Activated naive CD8-positive, alpha-beta T cell treated with anti-CD3 and anti-CD28 coated beads, Interleukin-2, amount 50 U/mL, for 24 hours (primary cell): ENCODE data around the gene ACKR1.

Experiments
- ATAC-seq: fragments of 150-1000 bp; cut with Tn5 transposase; one replicate; pipeline ENCODE4 v1.10.0; 2021
- DNase-seq: peaks from one replicate; pipeline ENCODE4 v3.0.0; 2021
- H3K27ac Mint-ChIP-seq: one replicate; pipeline ENCODE4 v1.8.0; 2021; ENCODE audit warnings: mild to moderate bottlenecking, mixed read lengths
- H3K27me3 Mint-ChIP-seq: one replicate; pipeline ENCODE4 v1.8.0; 2021; ENCODE audit warnings: mixed read lengths
- H3K36me3 Mint-ChIP-seq: one replicate; pipeline ENCODE4 v1.8.0; 2021; ENCODE audit warnings: low read depth, mixed read lengths
- H3K4me1 Mint-ChIP-seq: one replicate; pipeline ENCODE4 v1.8.0; 2021; ENCODE audit warnings: mixed read lengths
- H3K4me3 Mint-ChIP-seq: one replicate; pipeline ENCODE4 v1.8.0; 2021; ENCODE audit warnings: mild to moderate bottlenecking, moderate library complexity, mixed read lengths
- H3K9me3 Mint-ChIP-seq: one replicate; pipeline ENCODE4 v1.8.0; 2021; ENCODE audit warnings: mixed read lengths

The ACKR1 gene, protein sequence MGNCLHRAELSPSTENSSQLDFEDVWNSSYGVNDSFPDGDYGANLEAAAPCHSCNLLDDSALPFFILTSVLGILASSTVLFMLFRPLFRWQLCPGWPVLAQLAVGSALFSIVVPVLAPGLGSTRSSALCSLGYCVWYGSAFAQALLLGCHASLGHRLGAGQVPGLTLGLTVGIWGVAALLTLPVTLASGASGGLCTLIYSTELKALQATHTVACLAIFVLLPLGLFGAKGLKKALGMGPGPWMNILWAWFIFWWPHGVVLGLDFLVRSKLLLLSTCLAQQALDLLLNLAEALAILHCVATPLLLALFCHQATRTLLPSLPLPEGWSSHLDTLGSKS

DNA sequence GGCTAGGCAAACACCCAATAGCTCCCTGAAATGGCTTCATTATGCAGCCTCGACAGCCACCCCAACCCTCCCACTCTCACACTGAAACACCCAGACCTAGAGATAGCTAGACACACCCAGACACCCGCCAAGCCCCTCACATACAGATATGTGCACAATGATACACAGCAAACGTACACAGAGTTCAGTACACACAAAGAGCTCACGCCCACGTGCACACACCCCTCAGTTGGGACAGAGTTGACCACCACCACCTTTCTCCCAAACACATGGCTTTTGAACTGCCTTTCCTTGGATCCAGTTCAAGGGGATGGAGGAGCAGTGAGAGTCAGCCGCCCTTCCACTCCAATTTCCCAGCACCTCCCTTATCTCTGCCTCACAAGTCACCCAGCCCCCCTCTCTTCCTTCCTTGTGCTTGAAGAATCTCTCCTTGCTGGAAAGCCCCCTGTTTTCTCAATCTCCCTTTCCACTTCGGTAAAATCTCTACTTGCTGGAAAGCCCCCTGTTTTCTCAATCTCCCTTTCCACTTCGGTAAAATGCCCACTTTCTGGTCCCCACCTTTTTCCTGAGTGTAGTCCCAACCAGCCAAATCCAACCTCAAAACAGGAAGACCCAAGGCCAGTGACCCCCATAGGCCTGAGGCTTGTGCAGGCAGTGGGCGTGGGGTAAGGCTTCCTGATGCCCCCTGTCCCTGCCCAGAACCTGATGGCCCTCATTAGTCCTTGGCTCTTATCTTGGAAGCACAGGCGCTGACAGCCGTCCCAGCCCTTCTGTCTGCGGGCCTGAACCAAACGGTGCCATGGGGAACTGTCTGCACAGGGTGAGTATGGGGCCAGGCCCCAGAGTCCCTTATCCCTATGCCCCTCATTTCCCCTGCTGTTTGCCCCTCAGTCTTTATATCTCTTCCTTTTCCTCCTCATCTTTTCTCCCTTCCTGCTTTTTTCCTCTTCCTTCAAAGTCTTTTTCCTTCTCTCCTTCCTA, at the start of gene ACKR1:
ACKR1 (plus strand) TSS at position 715 of the 981 bp plus-strand sequence; CDS start at position 800, 85 bp downstream.
- H3K4me1 Mint-ChIP-seq, result peaks cover 41% of the 10 kb centered on the region
- H3K27me3 Mint-ChIP-seq, result peaks cover 54% of the 10 kb centered on the region
- DNase-seq (no peak), ATAC-seq (no peak)
- H3K36me3 Mint-ChIP-seq, result no peaks in the 10 kb centered on the region
- no peak within 1 kb of the TSS for H3K27ac Mint-ChIP-seq
- H3K9me3 Mint-ChIP-seq, result no peaks in the 10 kb centered on the region
- H3K4me3 Mint-ChIP-seq, result no peak within 1 kb of the TSS

DNA sequence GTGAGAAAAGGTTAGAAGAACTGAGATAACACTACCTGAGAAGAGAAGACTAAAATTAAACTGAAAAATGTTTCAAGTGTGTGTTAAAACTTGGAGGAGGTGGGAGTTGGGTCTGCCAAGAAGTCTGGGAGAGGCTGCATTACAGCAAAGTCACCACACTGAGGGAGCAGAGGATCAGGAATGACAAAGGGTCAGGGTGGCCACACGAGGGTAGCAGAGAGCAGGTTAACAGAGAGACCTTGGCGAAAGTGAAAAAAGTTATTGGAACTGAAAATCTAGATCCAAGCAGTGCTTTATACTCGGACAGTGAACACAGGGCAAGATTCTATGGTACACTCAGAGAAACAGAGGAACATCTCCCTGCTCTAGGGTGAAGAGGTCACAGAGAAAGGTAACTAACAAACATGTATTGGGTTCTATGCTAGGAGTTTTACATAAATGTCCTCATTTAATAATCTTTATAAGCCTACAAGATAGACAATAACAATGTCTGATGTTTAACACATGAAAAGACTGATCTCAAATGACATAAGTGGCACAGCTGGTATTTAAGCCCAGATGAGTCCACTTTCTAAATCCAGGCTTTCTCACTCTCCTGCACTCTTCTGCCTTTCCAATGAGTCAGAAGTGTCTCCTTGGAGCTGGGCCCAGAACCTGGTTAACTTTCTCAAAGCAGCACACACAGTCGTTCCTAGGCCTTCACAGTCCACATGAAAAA, 43.5 kb upstream of the ACKR1 start:
- Mint-ChIP-seq H3K27me3 (peaks cover 41% of the 10 kb centered on the region), H3K4me1 (no peaks in the 10 kb centered on the region), H3K4me3 (no peak overlapping the region), H3K27ac (no peak overlapping the region), H3K36me3 (no peaks in the 10 kb centered on the region), H3K9me3 (no peaks in the 10 kb centered on the region)
- ATAC-seq (peak; percentile 75), DNase-seq (peak; percentile 73)

DNA sequence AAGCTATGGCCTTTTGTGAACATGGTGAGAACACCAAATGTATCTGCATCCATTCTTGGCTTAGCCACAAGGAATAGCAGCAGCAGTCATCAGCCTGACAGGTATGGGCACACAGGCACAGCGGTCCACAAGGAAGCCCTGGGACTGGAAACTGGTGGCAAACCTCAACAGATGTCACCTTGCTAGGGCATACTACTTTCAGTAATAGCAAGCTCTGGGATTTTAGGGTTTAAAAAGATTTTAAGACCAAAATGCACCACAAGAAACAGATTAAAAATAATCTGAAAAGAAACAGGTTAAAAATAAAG, 43.0 kb upstream of the ACKR1 start:
- H3K9me3 Mint-ChIP-seq, result no peaks in the 10 kb centered on the region
- H3K27me3 Mint-ChIP-seq, result peaks cover 39% of the 10 kb centered on the region
- H3K4me1 Mint-ChIP-seq, result no peaks in the 10 kb centered on the region
- no peak overlapping the region for H3K4me3 Mint-ChIP-seq
- H3K36me3 Mint-ChIP-seq, result no peaks in the 10 kb centered on the region
- DNase-seq, result no peak
- H3K27ac Mint-ChIP-seq, result no peak overlapping the region
- no peak for ATAC-seq

DNA sequence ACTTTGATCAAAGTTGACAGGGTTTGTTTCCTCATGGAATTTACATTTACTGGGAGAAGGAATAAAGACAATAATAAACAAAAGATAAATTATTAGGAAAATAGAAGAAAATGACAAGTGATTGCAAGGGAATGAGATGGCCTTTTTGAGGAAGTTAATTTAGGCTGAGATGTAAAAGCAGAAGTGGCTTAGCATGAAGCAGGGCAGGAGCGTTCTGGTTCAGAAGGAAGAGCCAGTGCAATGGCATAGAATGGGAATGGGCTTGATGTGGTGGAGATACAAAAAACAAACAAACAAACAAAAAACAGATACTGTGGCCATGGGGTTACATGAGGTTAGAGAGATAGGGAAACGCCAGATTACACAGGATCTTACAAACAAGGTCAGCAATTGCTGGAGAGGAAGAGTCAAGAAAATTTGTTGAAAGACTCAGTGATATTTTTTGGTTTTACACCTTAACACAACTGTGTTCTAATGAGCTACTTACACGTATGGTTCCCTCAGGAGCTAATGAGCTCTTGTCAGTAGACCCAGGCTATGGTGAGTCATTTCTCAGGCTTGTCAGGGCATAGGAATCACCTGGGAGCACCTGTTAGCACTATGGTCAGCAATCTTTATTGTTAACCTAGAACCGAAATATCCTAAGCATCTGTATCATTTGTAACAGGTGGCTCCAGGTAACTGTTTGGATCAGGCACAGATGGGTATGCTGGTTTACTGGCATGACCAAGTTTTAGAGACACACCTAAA, 42.0 kb upstream of the ACKR1 start:
- Mint-ChIP-seq H3K4me1 (no peaks in the 10 kb centered on the region), H3K36me3 (no peaks in the 10 kb centered on the region), H3K4me3 (no peak overlapping the region), H3K27me3 (peaks cover 32% of the 10 kb centered on the region), H3K27ac (no peak overlapping the region), H3K9me3 (no peaks in the 10 kb centered on the region)
- DNase-seq, result no peak
- no peak for ATAC-seq

DNA sequence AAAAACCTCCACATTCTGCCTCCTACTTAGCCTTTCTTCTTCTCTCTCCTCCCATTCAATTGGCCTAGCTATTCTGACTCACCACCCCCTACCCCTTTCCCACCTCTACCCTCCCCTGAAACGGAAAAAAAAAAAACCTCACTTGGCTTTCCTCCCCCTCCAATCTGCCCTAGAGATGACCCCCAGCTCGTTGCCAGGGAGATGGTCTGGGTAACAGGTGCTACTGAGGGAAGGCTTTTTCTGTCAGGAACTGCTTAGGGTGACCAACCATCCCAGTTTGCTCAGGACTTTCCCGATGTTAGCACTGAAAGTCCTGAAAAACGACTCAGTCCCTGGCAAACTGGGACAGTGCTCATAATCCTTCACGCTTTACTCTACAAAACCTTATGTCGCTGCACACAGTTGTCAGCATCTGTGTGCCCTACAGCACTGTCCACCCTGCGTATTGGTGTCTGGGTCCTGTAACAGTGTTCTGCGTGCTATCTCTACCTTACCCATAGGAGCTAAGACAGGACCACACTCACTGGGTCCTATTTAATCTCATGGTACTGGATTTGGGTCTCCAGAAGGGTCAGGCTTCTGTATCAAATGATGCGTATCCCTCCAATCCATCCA, 41.0 kb upstream of the ACKR1 start:
- Mint-ChIP-seq H3K4me3 (no peak overlapping the region), H3K4me1 (no peaks in the 10 kb centered on the region), H3K9me3 (no peaks in the 10 kb centered on the region), H3K27me3 (peaks cover 38% of the 10 kb centered on the region), H3K27ac (no peak overlapping the region), H3K36me3 (no peaks in the 10 kb centered on the region)
- ATAC-seq, result no peak
- no peak for DNase-seq

DNA sequence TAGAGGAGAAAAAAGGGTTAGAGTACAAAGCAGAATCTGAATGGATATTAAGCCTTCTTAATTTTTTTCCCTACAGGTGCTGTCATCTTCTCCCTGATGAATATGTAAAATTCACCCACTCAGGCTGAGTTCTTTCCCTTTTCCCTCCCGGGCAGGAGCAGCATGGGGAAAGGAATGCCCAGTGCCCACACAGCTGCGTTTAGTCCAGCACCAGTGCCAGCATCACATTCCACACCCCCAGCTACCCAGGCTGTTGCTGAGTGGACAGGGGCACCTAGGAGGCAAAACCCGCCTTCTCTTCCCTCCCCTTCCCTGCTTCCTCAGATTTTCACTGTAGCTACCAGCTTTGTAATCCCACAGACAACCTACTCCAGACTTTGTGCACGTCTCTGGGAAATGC, 36.6 kb upstream of the ACKR1 start:
- no peaks in the 10 kb centered on the region for H3K9me3 Mint-ChIP-seq
- DNase-seq (no peak), ATAC-seq (no peak)
- H3K4me3 Mint-ChIP-seq, result no peak overlapping the region
- no peak overlapping the region for H3K27ac Mint-ChIP-seq
- H3K27me3 Mint-ChIP-seq, result peaks cover 48% of the 10 kb centered on the region
- no peaks in the 10 kb centered on the region for H3K36me3 Mint-ChIP-seq
- H3K4me1 Mint-ChIP-seq, result peaks cover 3% of the 10 kb centered on the region

DNA sequence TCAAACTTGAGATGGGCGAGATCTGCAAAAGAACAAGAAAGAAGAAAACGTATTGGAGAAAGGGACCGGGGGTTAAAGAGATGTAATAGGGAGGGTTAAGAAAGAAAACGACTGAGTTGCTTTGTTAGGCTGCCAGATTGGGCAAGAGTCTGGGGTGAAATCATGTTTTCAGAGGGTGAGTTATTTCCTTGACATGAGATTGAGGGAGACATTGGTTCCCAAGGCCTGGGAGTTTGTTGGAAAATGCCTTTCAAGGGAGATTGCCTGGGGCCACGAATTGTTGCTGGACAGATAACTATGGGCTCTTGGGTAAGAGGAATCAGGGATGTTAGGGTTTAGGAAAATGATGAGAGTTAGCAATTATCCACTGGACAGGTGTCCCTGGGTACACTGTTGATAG, 34.0 kb upstream of the ACKR1 start:
- no peak for DNase-seq
- ATAC-seq, result no peak
- Mint-ChIP-seq H3K36me3 (no peaks in the 10 kb centered on the region), H3K27ac (no peak overlapping the region), H3K27me3 (peaks cover 58% of the 10 kb centered on the region), H3K4me1 (peaks cover 3% of the 10 kb centered on the region), H3K9me3 (no peaks in the 10 kb centered on the region), H3K4me3 (no peak overlapping the region)

DNA sequence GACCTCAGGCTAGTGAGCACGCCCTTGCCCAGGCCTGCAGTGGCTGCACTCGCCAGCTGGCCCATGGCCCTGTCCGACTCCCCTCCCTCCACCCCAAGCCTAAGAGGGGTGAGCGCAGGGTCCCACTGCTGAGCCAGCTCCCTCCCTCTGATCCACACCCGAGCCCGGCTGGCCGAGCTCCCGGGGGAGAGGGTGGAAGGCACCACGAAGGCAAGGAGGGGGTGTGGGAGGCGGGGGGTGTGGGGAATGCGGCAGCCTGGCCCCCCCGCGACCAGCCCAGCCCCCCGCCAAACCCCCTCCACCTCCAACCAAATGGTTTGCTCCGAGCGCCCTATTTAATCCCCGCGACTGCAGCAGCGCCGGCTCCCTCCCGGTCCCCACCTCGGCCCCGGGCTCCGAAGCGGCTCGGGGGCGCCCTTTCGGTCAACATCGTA, 33.4 kb upstream of the ACKR1 start, which contains the start of gene CADM3:
CADM3 (plus strand) TSS at position 362 of the 434 bp plus-strand sequence. CDS start 151 bp downstream, outside the sequence.
- Mint-ChIP-seq H3K27ac (no peak within 1 kb of the TSS), H3K27me3 (peaks cover 57% of the 10 kb centered on the region), H3K4me1 (peaks cover 3% of the 10 kb centered on the region), H3K36me3 (no peaks in the 10 kb centered on the region), H3K4me3 (peak within 1 kb of the TSS; percentile 25), H3K9me3 (no peaks in the 10 kb centered on the region)
- DNase-seq (no peak), ATAC-seq (no peak)

DNA sequence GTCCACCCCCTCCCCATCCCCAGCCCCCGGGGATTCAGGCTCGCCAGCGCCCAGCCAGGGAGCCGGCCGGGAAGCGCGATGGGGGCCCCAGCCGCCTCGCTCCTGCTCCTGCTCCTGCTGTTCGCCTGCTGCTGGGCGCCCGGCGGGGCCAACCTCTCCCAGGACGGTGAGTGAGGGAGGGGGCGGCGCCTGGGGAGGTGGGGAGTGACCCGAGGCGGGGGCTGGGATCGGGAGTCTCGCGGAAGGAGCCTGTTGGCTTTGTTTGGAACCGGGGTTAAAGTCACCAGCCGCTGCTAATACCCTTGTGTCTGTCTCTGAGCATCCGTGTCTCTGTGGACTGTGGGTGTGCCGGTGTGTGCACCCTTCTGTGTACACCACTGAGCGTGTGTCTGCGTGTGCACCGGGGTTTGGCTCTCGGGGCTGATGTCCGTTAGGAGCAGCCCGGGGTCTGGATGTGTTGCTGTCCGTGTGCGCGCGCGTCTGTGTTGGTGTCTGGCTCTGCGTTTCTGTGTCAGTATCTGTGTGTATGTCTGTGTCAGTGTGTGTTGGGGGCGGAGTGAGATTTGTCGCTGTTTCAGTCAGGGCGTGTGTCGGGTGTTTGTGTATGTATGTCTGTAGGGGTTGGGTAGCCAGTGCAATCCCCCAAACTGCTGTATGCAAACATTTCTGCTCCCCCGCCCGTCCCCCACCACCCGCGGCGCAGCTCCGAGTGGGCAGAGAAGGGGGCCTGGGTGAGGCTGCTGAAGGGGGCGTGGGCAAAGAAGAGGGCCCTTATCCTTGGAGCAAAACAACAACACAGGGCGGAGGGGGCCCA, 32.8 kb upstream of the ACKR1 start:
- DNase-seq (no peak), ATAC-seq (no peak)
- Mint-ChIP-seq H3K4me3 (peak overlapping the region; percentile 25), H3K4me1 (peaks cover 3% of the 10 kb centered on the region), H3K9me3 (no peaks in the 10 kb centered on the region), H3K27ac (no peak overlapping the region), H3K27me3 (peaks cover 57% of the 10 kb centered on the region), H3K36me3 (no peaks in the 10 kb centered on the region)

DNA sequence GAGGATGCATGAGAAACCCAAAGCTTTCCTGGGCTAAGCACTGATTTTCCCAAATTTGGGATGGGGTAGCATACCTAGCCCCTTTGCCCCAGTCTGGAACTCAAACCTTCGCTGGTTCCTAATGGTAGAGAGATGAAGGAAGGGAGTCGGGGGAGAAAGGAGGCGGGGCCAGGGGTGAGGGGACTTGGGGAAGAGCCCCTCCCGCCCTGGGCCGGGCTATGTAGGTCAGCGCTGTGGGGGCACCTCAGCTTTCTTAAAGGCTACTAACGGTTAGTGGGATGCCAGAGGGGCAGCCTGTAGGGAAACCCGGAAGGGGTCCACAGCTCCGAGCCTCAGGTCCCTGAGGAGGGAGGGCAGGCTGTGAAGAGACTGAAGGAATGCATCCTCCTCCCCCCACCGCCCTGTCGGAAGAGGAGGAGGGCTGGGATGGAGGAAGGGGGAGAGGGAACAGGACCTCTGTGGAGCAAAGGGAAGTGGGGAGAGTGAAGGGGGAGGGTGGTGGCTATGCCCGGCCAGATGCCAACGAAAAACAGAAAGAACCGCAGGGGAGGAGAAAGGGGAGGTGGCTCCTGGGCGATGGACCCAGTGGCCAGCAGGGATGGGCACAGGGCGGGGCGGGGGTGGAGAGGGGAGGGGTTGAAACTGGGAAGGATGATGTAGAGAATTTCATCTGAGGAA, 31.9 kb upstream of the ACKR1 start:
- H3K4me1 Mint-ChIP-seq, result peaks cover 3% of the 10 kb centered on the region
- no peak overlapping the region for H3K4me3 Mint-ChIP-seq
- H3K36me3 Mint-ChIP-seq, result no peaks in the 10 kb centered on the region

DNA sequence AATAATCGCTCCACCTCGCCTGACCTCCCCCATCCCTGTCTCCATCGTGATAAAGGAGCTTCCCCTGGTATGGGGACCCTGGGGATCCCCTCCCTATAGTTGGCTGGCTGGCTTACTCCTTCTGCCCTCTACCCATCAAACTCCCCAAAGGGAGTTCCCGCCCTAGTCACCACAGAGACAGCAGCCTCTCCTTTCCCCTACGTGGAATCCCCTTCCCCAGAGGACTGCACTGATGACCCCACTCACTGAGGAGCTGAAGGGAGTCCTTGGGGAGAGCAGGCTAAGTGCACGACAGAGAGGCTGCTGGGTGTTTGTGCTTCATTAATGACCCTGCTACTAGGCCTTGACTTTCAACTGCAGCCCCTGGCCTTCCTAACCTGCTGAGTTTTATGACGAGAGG, 31.4 kb upstream of the ACKR1 start:
- H3K4me3 Mint-ChIP-seq, result no peak overlapping the region
- H3K9me3 Mint-ChIP-seq, result no peaks in the 10 kb centered on the region
- H3K4me1 Mint-ChIP-seq, result peaks cover 3% of the 10 kb centered on the region
- no peak for DNase-seq
- no peak for ATAC-seq
- no peaks in the 10 kb centered on the region for H3K36me3 Mint-ChIP-seq
- no peak overlapping the region for H3K27ac Mint-ChIP-seq
- peaks cover 50% of the 10 kb centered on the region for H3K27me3 Mint-ChIP-seq

More for the DNA sequence above, 31.9 kb upstream of the ACKR1 start:
- DNase-seq (no peak), ATAC-seq (no peak)
- H3K27me3 Mint-ChIP-seq, result peaks cover 54% of the 10 kb centered on the region
- no peaks in the 10 kb centered on the region for H3K9me3 Mint-ChIP-seq
- H3K27ac Mint-ChIP-seq, result no peak overlapping the region

DNA sequence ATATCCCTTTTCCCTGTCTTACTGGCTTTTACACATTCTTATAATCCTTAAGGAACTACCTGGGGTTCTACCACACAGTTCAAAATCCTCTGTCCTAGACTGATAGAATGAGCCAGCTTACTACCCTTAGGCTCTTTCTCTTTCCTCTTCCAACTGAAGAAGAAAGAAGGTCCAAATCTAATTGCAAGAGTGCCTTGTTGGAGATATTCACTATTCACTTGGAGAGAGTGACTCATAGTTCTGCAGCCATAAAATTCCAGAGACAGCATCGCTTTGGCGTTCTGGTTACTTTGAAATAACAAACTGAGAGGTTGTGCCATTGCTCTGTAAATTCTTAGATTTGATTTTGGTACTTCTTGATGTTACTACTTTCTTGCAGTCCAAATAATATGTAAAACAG, 29.1 kb upstream of the ACKR1 start:
- Mint-ChIP-seq H3K9me3 (no peaks in the 10 kb centered on the region), H3K4me1 (peaks cover 3% of the 10 kb centered on the region), H3K27ac (no peak overlapping the region), H3K4me3 (no peak overlapping the region), H3K36me3 (no peaks in the 10 kb centered on the region), H3K27me3 (peaks cover 43% of the 10 kb centered on the region)
- DNase-seq (no peak), ATAC-seq (no peak)
